Stimulated activated CD4-positive, alpha-beta T cell treated with anti-CD3 and anti-CD28 coated beads, Interleukin-12 subunit alpha, Interleukin-12 subunit beta, amount 100 ng/mL, for 48 hours (primary cell): ENCODE results near the gene ZFHX3.

Source experiments
- DNase-seq, 3 donors: peaks; one replicate each; pipeline ENCODE4 v3.0.0-alpha.2; 2020; ENCODE audit warnings: low read depth in 2 of 3, low spot score in 1 of 3

Gene ZFHX3

GRCh38 chr16:73068541-73069401 lies 20.8 kb upstream of the ZFHX3 start:
- no peak for DNase-seq

- no peak for DNase-seq
These were observed 20.0 kb upstream of the ZFHX3 start for GRCh38 chr16:73067671-73068540.

DNA sequence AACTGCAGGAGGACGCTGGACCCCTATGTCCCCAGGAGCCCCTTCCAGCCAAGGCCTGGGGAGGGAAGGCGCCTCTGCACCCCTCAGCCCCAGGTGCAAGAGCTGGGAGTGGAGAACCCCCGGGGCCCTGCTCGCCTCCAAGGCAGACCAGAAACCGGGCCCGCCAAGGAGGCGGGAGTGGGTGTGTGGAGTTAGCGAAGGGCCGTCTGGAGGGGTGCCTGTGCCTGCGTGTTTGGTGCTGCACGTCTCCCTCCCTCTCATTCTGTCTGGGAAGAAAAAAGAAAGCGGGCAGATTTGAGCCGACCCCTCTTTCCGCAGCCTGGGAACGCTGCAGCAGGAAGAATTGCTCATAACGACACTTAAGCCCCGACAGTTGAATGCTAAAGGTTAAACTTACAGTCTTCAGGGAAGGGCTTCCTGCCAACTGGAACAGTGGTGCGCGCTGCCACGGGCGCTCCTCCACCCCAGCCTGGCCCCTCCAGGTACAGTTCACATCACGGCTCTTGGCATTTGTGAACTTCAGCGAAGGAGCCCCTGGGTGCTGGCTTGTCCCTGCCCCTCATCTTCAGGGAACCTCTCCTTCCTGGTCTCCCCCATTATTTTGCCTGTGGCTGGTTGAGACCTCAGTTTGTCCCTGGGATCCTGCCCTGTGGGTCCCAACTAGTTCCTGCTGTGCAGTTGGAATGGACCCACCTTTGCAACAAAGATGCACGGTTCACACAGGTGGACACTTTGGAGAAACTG lies 19.2 kb upstream of the ZFHX3 start:
- DNase-seq = no peak

GRCh38 chr16:73066331-73066926 lies 18.5 kb upstream of the ZFHX3 start:
- DNase-seq = no peak

DNA sequence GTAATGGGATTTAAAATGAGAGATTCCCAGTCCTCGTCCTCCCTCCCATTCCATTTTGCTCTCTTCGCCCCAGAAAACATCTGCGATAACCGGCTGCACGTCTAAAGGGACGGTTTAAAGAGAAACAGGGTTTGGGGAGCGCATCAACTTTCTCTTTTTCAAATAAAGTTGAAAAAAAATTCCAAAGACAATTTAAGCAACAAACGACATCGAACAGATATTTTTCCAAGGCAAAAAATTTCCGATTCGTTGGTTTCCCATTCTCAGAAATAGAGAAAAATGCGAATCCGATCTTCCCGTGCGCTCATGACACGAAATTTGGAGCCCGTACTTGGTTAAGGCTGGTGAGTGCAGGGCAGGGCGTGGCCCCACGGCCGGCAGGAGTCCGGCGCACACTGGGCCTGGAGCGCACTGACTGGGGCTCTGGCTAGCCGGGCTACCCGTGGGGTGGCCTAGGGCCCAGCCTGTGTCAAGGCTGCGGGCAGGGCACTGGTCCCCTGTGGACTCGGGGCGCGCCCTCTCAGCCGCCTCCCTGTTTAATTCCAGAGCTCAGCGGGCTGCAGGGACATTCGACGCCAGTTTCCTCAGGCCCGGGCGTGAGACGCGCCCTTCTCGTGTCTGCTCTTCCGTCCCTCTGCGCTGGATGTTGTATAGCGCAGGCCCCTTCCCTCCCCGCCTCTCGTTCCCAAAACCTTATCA lies 17.9 kb upstream of the ZFHX3 start:
- DNase-seq = no peak

DNA sequence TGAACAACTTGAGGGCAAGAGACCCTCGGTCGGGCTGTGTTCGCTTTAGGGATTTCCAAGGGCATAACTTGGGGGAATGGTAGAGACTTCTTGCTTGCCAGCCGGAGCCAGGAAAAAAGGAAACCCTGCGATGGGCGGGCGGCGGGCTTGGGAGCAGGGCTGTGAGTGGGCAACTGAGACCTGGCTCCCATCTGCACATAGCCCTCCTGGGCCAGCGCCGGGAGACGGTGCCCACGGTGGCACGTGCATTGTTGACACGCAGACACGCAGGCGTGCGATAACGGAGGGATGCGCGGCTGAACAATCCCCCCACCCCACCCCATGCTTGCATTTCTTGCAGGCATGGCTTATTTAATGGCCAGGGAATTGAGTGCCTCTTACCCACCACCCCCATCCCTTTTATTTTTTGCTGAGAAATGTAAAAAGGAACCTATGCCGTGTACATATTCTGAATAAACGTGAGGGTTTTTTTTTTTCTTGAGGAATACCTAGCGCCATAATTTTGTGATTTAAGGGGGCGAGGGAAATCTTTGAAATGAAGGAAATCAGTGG lies 17.1 kb upstream of the ZFHX3 start:
- DNase-seq = no peak

DNA sequence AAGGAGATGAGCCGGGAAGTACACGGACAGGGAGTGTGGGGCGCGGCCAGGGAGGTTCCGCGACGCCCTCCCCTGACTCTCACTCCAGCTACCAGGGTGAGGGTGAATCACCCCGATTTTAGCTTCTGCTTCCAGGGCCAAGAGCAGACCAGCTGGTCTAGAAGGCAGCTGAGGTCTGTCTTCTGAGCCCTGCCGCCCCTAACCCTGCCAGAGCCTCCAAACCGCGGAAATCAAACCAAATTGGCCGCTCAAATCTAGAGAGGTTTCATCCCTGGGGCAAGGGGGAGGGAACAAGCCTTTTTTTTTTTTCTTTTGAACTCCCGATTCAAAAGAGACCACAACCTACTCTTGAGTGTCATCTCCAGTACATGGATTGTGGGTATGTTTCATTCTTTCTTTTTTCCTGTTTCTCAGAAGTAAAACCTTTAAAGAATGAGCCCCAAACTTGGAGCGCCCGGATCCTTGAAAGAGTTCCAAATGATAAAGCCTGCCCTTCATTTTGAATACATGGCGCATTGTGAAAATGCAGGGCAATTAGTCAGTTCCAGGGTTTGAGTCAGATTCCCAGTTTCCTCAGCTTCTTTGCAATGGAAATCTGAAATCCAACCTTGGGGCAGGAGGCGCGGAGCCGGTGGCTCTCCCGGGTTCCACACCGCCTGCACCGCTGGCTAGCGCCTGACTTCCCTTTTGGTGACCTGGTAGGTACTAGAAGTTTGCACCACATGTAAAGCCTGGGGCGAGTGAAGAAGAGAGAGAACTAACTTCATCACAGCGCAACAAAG lies 16.5 kb upstream of the ZFHX3 start:
- no peak for DNase-seq

GRCh38 chr16:73063854-73064211 lies 15.9 kb upstream of the ZFHX3 start:
- no peak for DNase-seq

DNA sequence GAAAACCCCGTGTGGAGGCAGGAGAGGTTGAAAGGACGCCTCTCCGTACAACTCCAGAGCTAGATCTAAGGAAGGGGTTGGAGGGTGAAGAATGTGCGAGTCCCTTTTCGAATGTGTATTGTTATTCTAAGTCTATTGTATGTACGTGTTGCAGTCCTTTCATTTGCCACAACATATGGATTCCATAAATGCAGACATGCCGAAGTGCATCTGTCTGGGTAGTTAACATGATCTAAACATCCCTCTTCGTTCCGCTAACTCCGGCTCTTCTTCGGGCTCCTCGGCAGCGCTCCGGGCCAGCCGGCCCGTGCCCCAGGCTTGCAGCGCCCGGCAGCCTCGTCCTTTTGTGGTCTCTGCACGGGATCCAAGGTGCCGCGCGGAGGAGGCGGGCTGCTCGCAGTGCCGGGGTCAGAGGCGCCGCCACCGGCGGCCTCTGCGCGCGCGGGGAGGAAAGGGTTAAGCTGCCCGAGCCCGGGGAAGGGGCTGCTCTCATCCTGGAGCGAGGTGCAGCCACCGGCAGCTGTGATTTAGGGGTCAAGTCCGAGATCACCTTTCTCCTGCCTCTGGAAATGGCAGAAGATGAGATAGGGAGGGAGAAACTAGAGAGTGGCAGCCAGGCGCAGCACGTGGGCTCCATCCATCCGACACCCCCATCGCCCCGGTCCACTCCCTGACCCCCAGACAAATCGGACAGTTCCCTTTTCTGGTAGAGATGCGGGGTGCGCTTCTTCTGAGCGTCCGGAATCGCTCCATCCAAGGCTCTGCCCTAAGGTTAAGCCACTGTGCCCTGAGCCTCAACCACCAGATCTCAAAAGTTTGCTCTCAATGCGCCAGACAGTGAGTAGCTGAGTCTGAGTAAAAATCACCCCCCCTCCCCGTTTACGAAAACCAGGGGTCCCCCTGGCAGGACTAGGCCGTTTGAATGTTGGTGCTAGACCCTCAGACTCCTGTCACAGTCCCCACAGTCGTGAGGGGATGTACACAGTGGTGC lies 15.1 kb upstream of the ZFHX3 start:
- no peak for DNase-seq

- DNase-seq = no peak
These were observed 14.2 kb upstream of the ZFHX3 start for GRCh38 chr16:73062001-73062616.

DNA sequence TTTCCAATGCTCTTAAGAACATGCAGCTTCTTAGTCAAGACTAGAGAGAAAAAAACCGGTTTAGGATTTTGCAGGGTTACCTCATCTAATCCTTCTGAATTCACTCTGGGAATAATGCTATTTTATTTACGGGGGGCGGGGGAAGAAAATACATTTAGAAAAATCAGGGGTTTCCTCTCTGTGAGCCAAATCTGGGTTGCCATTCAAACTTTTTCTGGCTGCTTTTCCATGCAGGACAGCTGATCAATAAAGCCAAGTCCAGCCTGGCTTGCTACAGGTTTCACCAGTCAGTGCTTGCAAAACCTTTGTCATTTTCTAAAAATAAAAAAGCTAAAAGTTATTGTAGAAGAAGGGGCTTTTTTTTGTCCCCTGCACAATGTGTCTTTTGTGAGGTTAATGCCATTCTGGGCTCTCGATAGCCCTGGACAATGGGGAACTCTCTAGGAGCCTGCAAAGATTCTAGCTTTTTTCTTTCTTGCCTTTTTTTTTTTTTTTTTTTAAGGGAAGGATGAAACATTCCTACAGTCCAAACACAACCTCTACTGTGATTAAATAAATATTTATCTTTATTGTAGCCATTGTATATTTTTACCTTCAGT lies 13.1 kb upstream of the ZFHX3 start:
- no peak for DNase-seq

DNA sequence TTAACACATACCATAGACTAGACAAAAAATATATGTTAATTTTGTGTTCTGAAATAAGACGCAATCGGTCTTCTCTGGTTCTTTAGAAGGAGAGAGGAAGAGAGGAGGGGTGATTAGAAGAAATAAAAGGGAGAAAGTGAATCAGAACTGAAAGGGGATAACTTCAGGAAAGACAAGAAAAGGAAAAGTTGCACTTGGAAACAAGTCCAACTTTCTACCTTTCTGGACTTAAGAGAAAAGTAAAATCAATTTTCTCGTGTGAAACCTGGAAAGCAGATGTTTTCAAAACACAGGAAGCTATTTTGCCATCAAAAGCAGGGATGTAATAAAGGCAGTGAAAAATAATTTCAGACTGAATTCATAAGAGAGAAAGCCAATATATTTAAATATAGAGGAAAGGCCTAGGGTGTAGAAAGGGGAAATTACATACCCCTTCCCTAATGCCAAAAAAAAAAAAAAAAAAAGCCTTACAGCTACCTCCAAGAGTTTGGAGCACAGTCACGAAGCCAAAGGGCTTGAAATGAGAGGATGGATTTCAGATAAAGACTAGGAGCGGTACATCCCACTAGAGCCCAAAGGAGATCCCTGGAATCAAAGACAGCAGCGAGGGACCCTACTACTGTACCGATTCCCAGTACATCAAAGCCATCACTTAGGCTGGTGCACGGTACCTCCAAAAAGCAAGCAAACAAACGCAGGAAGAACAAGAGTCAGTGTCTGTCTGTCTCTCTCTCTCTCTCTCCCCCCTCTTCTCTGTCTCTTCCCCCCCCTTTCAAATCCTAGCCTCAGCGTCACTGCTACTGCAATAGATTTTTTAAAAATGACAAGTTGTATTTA lies 12.1 kb upstream of the ZFHX3 start:
- no peak for DNase-seq

DNA sequence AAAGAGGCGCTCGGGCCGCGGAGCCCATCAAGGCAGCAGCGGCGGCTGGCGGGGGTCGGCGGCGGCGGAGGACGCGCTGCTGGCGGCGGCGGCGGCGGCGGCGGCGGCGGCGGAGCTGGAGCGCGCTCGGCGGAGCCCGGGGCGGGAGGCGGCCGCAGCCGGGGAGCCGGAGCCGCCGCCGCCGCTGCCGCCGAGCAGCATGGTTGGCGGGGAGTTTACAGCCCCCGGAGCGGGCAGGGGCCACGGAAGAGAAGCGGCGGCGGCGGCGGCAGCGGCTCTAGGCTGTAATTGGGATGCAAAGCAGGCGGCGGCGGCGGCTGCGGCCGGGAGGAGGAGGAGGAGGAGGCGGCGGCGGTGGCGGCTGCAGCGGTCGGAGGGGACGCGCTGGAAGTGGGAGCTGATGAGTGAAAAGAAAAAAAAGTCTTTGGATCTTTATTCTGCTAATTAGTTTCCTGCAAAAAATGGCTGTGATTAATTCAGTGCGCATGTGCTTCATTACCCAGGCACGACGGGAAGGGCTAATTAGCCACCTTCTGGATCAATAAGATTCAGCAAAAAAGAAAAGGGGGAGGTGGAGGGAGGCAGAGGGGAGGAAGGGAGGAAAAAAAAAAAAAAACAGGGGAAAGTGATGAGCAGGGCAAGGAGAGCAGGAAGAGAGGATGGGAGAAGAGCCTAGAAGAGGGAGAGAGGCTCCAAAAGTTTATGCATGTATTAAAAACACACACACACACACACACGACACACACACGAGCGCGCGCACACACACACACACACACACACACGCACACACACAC lies 10.9 kb upstream of the ZFHX3 start:
- no peak for DNase-seq

- no peak for DNase-seq
These were observed 10.3 kb upstream of the ZFHX3 start for GRCh38 chr16:73058221-73058615.

- no peak for DNase-seq
These were observed 9.6 kb upstream of the ZFHX3 start for GRCh38 chr16:73057291-73058210.
